Activated CD4-positive, alpha-beta T cell treated with anti-CD3 and anti-CD28 coated beads for 4 hours (primary cell): Measurements from ENCODE around the gene SLC39A5.
"Not testable (repeated sequence)": the region's sequence is repeated elsewhere in the genome, so short reads cannot be mapped to it uniquely, and the experiment has no call there.

Source experiments
- DNase-seq, 2 donors: peaks; one replicate each; pipeline ENCODE4 v3.0.0-alpha.2; 2020

Gene SLC39A5

GRCh38 chr12:56229916-56230431 is at the start of gene SLC39A5:
Gene SLC39A5, plus strand, starts transcription at chr12:56230051. Its CDS starts 1,224 bp downstream, at chr12:56231275.
- no peak for DNase-seq

GRCh38 chr12:56186957-56187356 is 42.9 kb upstream of the SLC39A5 start:
- no peak for DNase-seq

GRCh38 chr12:56188131-56188777 is 41.6 kb upstream of the SLC39A5 start:
- no peak for DNase-seq

- DNase-seq, result no peak
Measured at GRCh38 chr12:56188778-56189098, 41.1 kb upstream of the SLC39A5 start.

GRCh38 chr12:56189099-56189917 is 40.5 kb upstream of the SLC39A5 start, which contains the start of gene SMARCC2:
Gene SMARCC2, minus strand, starts transcription at chr12:56189483. Its CDS starts 22 bp downstream, at chr12:56189461.
- peak; percentile 81 to 82 for DNase-seq

GRCh38 chr12:56189918-56190694 is 39.7 kb upstream of the SLC39A5 start:
- DNase-seq, result peak; percentile 70 to 78

GRCh38 chr12:56190695-56191155 is 39.1 kb upstream of the SLC39A5 start:
- DNase-seq, result no peak

GRCh38 chr12:56192582-56192981 is 37.3 kb upstream of the SLC39A5 start:
- no peak for DNase-seq

GRCh38 chr12:56193025-56193578 is 36.7 kb upstream of the SLC39A5 start:
- peak; percentile 77 to 82 for DNase-seq

GRCh38 chr12:56196818-56197550 is 32.9 kb upstream of the SLC39A5 start:
- not testable (repeated sequence) for DNase-seq

GRCh38 chr12:56197921-56198635 is 31.8 kb upstream of the SLC39A5 start:
- DNase-seq, result no peak

GRCh38 chr12:56198836-56199235 is 31.0 kb upstream of the SLC39A5 start:
- no peak for DNase-seq

- DNase-seq, result no peak
Measured at GRCh38 chr12:56202366-56202765, 27.5 kb upstream of the SLC39A5 start.

GRCh38 chr12:56202838-56203237 is 27.0 kb upstream of the SLC39A5 start:
- no peak for DNase-seq

GRCh38 chr12:56204275-56204674 is 25.6 kb upstream of the SLC39A5 start:
- DNase-seq, result no peak

- no peak for DNase-seq
Measured at GRCh38 chr12:56205445-56205844, 24.4 kb upstream of the SLC39A5 start.

- peak; percentile 30 to 31 for DNase-seq
Measured at GRCh38 chr12:56206452-56207166, 23.2 kb upstream of the SLC39A5 start.

GRCh38 chr12:56208006-56208405 is 21.8 kb upstream of the SLC39A5 start:
- no peak for DNase-seq

GRCh38 chr12:56212361-56212760 is 17.5 kb upstream of the SLC39A5 start:
- DNase-seq, result no peak

GRCh38 chr12:56213878-56214277 is 16.0 kb upstream of the SLC39A5 start:
- no peak for DNase-seq

GRCh38 chr12:56216461-56216860 is 13.4 kb upstream of the SLC39A5 start:
- no peak for DNase-seq
